SKM-1 (cell line): ENCODE measurements around the gene SETD2.

Experiments used
- DNase-seq: peaks from one replicate; lab custom pipeline; 2025; ENCODE audit not compliant: unreplicated experiment; lab: John Stamatoyannopoulos, UW

The SETD2 gene

DNA sequence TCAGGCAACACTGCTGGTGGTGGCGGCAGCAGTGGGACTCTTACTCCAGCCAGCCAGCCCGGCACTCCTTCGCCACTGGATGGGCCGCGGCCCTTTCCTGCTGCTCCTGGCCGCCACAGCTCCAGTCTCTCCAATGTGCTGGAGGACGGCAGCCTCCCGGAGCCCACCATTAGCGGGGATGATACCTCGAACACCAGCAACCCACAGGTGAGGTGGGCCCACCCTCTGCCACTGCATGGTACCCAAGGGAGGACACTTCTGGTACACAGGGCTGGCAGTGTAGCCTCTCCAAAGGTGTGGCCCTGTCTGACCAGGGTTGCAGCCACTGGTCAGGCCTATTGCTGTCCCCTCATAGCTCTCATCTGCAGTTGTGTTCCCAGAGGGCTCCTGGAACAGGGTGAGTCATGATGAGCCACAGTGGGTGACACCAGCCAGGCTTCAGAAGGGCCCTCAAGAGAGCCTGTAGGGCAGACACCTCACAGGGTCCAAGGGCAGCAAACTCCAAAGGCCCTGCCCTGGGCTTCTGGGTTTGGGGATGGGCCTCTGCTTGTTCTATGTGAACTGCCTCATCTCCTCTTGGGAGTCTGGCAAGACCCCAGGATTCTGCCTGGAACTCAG is 163.6 kb downstream of the SETD2 start:
- no peak for DNase-seq

DNA sequence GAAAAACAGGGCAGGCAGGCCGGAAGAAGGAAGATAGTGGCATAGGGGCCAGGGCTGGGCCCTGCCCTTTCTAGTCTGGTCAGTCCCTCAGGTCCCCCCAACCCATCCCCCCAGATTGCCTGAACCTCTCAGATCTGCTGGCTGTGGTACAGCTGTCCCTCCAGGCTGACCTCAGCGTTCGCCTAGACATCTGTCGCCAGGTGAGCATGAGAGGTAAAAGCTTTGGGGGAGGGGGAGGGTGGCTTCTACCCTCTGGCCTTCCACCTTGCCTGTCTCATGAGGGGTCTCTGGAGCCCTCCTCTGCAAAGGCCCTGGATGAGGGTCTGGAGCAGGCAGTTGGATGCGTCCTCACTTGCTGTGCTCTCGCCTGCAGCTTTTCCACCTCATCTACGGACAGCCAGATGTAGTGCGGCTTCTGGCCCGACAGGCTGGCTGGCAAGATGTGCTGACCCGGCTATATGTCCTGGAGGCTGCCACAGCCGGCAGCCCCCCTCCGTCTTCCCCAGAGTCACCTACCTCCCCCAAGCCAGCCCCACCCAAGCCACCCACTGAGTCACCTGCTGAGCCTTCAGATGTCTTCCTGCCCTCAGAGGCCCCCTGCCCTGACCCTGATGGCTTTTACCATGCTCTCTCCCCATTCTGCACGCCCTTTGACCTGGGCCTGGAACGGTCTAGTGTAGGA is 164.3 kb downstream of the SETD2 start:
- no peak for DNase-seq

DNA sequence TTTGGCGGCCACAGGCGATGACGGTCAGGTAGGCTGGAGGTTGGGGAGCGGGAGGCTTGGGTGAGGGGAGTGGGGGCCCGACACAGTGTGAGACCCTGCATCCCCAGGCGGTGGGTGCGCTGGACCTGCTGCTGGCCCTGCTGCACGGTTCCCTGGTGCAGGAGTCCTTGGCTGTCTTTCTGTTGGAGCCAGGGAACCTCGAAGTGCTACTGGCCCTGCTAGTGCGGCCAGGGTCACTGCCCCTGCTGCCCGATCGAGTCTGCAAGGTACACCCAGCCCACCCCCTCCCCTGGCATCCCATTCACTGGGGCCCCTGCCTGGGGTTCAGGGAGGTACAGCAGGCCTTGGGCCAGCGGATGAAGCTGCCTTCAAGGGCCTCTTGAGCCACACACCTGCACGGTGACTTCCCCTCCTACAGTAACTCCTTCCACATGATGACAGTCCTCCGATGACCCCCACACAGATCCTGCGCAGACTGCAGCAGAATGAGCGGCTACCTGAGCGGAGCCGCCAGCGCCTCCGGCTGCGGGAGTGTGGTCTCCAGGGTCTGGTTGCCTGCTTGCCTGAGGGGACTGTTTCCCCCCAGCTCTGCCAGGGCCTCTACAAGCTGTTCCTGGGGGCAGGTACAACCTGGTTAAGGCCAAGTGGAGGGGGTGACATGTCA is 164.9 kb downstream of the SETD2 start:
- DNase-seq = no peak

DNA sequence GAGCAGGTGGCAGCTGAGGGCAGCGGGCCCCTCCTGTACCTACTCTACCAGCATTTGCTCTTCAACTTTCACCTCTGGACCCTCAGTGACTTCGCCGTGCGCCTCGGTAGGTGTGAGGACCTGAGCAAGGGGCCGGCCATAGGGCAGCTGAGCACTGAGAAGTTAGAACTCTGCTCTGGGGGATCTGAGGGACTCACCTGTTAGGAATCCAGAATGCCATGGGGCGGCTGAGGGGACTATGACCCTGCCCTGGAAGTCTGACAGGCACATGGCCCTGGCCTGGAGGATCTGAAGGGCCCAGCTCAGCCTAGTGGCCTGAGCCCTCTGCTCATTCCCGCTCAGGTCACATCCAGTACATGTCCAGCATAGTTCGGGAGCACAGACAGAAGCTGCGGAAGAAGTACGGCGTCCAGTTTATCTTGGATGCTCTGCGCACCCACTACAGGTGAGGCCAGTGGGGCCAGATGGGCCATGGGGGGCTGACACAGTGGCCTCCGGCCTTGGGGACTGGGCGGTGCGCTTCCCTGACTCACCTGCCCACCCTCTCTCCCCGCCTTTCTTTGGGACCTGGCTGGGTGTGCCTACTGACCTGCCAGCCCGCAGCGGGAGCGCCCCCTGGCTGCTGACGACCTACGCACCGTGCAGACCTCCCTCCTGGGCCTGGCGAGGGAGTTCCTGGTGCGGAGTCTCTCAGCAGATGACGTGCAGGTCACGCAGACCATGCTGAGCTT is 165.6 kb downstream of the SETD2 start:
- no peak for DNase-seq

DNA sequence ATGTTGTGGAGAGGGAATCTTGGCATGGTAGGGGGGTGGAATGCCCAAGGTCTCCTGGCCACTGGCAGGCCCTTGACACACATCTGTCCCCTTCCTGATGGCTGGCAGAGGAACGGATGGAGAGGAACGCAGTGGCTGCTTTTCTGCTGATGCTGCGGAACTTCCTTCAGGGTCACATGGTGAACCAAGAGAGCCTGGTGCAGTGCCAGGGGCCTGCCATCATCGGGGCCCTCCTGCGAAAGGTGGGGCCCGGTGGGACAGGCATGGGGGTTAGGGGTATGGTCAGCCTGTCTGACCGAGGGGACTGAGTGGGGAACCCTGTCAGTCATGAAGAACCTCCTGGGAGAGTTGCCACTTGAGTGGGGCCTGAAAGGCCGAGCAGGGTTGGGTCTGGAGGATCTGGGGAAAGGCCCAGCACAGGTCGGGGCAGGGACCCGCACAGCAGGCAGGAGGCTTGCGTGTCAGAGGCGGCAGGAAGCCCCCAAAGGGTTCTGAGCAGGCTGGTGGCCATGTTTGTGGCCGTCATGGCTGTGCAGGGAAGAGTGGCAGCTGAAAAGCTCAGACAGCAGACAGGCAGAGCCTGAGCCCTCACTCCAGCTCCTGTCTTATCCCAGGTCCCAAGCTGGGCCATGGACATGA is 166.3 kb downstream of the SETD2 start:
- no peak for DNase-seq

DNA sequence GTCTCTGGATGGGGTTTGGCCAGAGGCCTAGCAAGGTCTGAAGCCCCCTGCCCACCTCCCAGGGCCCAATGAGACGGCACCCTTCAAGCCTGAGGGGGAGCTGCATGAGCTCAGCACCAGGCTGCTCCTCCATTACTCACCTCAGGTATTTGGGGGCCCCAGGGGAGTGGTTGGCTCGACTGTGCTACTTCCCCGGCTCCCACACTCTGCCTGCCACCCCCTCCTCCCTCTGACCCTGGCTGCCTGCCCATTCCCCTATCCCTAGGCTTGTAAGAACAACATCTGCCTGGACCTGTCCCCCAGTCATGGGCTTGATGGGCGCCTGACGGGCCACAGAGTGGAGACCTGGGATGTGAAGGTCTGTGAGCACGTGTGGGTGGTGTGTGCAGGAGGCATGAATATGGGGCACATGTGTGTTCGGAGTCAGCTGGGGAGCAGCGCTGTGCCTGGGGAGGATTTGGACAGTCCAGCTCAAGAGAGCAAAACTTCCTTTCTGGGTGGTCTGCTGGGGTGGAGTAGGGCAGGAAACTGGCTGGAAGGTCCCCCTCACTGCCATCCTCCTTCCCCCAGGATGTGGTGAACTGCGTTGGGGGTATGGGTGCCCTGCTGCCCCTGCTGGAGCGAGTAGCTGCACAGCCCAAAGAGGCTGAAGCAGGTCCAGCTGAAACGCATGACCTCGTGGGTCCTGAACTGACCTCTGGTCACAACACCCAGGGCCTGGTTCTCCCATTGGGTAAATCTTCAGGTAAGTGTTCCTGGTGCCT is 167.0 kb downstream of the SETD2 start:
- no peak for DNase-seq

DNA sequence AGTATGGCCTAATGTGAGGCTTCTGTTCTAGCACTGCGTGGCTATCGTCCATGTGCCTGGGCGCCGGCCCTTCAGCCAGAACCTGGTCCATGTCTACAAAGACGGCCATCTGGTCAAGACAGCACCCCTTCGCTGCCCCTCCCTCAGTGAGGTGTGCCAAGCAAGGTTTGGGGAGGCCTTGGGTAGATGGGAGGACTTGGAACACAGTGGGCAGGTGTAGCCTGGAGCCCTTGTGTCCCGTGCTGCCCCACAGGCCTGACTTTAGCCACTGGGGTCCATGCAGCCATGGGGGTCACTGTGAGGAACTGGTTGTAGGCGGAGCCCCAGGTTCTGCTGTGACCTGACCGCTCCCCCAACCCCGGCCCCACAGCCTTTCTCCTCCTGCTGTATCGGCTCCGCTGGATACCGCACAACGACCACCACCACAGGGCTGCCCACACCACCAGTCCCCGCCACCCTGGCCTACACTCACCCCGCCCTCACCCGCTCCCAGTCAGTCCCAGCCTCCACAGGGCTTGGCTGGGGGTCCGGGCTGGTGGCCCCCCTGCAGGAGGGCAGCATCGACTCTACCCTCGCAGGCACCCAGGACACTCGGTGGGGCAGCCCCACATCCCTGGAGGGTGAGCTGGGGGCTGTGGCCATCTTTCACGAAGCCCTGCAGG is 167.9 kb downstream of the SETD2 start:
- no peak for DNase-seq

DNA sequence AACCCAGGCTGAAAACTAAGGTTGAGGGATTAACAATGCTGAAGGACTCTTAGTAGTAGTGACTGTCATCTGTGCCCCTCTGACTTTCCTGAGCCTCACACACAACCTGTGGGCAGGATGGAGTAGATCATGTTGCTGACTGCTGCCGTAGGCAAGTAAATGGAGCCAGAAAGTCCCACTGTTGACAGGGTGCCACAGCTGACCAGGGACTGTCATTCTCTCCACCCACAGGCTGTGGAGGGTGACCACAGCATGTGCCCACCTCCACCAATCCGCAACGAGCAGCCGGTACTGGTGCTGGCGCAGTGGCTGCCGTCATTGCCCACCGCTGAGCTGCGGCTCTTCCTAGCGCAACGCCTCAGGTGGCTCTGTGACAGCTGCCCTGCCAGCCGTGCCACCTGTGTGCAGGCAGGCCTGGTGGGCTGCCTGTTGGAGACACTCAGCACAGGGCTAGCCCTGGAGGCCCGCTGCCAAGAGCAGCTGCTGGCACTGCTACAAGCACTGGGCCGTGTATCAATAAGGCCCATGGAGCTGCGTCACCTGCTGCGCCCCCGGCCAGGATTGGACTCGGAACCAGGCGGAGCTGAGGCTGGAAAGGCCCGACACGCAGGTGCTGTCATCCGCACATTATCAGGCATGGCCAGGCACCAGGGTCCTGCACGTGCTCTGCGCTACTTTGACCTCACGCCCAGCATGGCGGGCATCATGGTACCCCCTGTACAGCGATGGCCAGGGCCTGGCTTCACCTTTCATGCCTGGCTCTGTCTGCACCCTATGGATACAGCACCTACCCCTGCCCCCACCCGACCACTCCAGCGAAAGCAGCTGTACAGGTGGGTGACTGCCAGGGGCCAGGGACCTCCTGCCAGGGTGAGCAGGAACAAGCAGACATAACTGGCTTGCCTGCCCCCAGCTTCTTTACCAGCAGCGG is 168.8 kb downstream of the SETD2 start:
- no peak for DNase-seq

DNA sequence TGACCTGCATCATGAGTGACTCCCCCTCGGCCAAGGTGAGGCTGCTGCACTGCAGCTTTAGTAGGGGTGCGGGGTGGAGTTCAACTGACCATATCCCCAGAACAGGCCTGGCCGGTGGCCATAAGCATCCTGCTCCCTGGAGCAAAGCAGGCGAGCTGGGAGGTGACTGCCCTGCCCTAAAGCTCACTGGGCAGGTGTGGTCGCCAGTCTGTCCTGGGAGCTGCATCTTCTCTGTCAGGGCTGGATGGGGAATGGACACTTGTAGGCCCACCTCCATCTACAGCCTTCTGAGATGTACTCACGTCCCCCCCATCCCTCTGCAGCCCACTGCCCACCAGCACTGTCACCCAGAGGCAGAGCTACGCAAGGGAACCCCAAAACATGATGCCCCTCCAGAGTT is 169.9 kb downstream of the SETD2 start:
- DNase-seq = no peak

DNA sequence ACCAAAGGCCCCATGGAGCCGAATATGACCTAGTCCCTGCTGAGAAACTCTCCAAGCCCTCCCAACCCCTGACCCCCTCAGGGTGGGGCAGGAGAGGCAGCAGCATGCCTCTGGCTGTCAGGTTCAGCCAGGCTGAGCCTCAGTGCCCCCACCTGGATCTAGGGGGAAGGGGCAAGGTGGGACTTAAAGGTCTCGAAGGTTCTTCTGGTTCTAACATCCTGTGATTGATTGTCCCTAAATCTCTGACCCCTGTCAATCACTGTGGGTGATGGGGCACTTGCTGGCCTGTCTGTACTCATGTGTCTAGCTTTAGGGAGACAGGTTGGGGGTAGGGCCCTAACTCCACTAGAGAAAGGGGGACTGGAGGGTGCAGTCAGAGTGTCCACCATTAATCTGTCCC is 170.6 kb downstream of the SETD2 start:
- DNase-seq = no peak

DNA sequence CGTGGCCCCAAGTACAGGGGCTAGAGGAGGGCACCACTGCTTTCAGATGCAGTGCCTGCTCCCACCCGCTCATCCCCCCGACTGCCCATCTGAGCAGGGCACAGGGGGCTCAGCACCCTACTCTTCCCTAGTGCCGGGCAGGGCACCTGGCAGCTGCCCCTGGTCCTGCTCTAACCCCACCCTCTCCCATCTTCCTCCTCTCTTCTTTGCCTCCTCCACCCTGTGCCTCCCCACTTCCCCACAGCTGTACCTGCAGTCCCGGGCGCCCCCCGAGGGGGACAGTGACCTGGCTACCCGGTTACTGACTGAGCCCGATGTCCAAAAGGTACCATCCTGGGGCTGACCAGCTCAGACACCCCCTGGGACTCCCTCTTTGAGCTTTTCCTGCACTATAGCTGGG is 171.7 kb downstream of the SETD2 start:
- no peak for DNase-seq

DNA sequence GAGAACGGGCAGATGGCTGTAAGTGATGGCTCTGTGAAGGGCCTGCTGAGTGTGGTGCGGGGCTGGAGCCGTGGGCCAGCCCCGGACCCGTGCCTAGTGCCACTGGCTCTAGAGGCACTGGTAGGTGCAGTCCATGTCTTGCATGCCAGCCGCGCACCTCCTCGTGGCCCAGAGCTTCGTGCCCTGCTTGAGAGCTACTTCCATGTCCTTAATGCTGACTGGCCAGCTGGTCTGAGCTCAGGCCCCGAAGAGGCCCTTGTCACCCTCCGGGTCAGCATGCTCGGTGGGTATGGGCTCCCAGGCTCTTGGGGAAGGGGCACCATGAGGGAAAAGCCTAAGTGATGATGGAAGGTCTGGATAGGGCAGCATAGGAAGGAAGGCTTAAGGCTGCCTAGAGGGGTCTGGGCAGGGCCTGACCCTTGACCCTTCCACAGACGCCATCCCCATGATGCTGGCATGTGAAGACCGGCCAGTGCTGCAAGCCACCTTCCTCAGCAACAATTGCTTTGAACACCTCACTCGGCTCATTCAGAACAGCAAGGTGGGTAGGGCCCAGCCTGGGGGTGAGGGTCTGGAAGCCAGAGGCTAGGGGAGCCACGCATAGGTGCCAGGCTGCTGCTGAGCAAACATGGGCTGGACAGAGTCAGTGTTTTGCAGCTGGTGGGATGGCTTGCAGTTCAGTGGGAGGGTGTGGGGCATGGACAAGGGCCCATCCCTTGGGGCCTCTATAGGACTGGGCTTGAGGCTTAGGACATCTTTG is 172.3 kb downstream of the SETD2 start:
- DNase-seq = no peak

DNA sequence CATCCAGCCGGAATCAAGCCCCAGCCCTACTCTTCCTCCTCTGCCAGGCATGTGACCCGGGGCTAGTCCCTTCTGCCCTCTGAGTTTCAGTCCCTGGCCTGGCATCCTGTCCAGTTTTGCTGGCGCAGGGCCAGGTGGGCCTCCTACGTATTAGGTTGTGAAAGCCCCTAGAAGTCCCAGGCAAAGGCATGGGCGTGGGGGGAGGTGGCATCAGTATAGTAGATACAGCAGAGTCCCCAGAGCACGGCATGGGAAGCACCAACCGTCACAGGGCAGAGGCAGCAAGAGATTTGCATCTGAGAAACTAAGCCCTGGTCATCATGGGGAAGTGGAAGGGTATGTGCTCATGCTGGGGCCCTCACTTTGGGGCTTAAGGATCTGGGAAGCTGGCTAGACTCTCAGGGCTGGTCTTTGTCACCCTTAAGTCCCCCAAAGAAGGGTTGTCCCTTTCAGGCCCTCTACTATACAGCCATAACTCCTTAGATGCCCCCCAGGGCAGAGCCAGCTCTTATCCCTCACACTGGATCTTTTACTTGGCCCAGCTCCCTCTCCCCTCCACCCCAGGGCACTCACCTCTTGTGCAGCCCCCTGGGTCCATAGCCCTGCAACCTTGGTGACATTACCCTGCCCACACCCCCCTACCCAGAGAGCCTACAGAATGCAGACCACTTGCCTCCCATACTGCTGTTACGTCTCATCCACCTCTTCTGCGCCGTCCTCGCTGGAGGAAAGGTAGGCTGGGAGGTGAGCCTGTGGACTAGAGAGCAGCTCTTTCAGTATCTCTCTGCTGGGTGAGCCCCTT is 173.1 kb downstream of the SETD2 start:
- DNase-seq = no peak

DNA sequence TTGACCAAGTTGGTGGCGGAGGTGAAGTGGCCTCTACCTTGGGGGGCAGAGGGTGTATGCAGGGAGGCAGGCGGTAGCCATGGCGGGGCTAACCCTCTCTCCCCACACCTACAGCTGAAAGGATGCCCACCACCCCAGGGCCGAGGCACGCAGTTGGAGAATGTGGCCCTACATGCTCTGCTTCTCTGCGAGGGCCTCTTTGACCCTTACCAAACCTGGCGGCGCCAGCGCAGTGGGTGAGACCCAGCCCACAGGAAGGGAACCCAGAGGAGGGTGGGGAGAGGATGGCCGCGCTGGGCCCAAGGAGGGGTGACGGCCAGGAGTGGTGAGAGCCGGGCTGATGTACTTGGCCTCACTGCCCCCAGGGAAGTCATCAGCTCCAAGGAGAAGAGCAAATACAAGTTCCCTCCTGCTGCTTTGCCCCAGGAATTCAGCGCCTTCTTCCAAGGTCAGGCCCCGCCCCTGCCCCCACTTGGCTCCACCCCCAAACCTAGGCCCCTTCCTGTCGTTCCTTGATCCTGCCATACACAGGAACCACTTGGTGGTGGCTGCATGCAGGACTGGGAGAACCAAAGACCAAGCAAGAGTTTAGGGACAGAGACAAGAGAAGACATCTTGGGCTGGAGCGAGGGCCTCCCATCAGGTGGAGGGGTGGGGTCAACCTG is 174.6 kb downstream of the SETD2 start:
- DNase-seq = no peak

DNA sequence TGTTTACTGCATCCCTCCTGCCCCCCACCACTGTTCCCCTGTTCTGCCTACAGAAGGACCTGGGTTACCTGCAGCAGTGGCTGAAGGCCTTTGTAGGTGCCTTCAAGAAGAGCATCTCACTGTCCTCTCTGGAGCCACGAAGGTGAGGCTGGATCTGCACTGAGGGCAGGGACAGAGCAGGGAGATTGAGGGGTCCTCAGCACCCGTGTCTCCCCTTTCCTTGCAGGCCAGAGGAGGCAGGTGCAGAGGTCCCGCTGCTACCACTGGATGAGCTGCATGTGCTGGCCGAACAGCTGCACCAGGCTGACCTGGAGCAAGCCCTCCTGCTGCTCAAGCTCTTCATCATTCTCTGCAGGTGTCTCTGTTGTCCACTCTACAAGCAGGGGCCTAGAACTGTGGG is 175.3 kb downstream of the SETD2 start:
- no peak for DNase-seq

DNA sequence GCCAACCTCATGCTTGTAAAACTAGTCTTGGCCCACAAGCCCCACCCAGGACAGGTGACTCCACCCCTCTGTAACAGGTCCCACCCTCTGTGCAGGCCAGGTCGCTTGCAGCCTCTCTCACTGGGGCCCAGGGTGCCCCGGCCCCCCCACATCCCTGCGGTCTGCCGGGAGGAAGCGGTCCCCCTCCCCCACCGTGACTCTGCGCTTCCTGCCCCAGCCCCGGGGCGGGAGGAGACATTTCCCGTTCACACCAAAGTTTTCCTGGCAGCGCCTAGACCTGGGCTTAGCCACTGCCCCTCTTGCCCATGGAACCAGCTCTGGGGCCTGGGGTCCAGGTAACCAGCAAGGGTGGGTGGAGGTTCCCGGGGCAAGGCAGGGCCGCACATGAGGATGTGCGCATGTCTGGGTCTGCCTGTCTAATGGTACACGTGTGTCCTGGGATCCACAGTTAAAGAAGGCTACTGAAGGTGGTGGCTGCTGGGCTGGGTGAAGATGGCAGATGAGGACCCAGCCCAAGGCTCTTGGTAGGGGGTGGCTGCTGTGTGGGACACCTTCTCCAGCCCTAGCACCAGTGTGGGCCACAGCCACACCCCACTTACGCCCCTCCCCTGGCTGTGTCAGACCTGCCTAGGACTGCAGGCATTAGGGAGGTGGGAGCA is 176.0 kb downstream of the SETD2 start:
- peak; percentile 90 for DNase-seq
